ENCODE measurements around the gene NQO1.
"Not testable (repeated sequence)": the region's sequence is repeated elsewhere in the genome, so short reads cannot be mapped to it uniquely, and the experiment has no call there.

Gene NQO1

DNA sequence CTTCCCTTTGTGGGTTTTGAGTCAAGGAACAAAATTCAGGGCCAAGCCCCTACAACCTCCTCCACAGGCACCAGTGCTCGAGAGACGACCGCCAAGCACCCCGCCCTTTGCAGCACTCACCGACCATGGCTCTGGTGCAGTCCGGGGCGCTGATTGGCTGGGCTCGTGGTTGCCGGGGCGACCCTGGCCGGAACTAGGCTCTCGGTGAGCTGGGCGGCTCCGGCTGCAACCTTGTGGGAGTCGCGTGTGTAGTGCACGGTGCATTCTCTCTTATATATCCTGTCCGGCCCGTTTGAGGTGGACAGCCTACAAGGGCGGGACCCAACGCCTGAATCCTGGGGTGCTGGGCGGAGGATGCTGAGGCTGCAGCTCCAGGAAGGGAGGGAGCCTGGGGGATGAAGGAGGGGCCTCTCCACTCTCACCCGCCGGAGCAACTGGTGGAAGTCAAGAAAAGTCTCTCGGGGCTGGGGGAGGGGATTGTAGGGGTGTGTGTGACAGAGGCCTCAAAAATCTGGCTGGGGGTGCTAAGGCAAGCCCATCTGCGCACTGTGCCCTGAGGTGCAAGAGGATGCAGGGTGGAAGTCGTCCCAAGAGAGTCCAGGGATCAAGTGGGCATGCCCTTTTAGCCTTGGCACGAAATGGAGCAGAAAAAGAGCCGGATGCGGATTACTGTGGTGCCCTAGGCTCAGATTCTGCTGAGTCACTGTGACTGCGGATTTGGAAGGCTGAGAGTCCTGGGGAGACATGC lies at the start of gene NQO1:
Gene NQO1, minus strand, starts transcription at position 248 of the 748 bp plus-strand sequence. Its CDS starts 121 bp downstream, at position 127.
- DNase-seq = peak; percentile 68

DNA sequence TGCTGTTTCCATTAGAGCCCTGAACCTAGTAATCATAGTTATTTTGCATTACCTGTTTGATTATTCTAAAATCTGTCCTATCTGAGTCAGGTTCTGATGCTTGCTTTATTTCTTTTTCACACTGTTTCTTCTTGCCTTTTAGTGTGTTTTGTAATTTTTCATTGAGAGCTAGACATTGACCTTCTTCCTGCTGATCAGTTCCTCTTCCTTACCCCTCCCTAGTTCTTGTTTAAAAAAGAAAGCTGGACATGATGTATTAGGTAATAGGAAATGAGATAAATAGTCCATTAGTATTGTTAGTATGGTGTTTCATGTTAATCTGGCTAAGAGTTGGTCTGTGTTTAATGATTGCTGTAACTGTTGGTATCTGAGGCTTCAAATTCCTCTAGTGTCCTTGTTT lies 49.2 kb upstream of the NQO1 start:
- DNase-seq = no peak

DNA sequence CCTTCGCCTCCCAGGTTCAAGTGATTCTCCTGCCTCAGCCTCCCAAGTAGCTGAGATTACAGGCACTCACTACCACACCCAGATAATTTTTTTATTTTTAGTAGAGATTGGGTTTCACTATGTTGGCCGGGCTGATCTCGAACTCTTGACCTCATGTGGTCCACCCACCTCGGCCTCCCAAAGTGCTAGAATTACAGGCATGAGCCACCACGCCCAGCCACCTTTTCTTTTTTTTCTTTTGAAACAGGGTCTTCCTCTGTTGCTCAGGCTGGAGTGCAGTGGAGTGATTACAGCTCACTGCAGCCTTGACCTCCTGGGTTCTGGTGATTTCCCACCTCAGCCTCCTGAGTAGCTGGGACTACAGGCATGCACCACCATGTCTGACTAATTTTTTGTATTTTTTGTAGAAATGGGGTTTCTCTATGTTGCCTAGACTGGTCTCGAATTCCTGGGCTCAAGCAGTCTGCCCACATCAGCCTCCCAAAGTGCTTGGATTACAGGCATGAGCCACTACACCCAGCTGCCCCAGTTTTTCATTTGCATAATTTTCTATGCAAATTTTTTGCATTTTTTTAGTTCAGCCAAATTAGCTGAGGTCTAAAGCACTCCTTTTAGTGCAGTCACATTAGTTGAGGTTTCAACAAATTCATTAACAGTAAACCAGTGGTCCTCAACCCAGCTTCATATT lies 47.0 kb upstream of the NQO1 start:
- no peak for DNase-seq

DNA sequence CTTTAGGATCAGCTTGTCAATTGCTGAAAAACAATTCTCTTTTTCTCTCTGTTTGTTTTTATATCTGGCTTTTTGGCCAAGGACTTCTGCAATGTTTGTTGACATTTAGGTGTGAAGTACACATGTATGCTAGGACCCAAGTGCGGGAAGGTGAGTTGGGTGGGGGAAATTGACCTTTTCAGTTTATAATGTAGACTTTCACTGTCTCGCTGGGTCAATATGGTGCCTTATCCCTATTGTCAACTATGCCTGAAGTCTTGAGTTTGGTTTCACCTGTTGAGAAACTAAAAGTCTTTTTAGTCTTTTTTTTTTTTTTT lies 45.2 kb upstream of the NQO1 start:
- no peak for DNase-seq

DNA sequence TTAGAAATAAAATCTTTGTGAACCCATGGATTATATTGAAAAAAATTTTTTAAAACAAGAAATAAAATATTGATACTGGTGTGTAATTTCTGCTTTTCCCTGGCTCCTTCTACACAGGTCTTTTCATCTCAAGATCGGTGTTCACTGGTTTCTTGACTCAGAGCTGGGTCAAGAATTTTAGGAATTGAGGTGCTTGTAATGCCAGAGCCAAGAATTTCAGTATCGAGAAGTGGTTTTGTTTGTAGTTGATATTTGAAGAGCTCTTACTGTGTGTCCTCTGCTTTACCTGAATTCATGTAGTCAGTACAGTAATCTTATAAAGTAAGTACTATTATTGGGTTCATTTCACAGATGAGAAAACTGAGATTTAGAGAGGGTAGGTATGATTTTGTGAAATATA lies 43.0 kb upstream of the NQO1 start:
- DNase-seq = no peak

DNA sequence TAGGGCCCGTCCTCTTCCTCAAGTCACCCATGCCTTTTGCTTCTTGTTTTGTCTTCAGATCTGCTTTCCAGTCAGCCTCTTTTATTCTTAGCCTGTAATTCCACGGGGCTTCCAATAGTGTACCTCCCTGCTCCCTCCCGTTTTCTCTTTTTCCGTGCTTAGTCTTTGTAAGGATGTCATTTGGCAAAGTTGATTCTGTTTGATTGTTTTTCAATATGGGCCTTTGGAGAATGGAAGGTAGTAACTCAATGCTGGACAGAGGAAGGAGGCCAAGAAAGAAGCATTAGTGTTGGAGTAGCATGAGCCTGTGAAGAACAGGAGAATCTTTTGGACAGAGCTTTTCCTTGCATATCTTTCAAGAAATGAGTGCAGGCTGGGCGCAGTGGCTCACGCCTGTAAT lies 42.3 kb upstream of the NQO1 start:
- DNase-seq = no peak

DNA sequence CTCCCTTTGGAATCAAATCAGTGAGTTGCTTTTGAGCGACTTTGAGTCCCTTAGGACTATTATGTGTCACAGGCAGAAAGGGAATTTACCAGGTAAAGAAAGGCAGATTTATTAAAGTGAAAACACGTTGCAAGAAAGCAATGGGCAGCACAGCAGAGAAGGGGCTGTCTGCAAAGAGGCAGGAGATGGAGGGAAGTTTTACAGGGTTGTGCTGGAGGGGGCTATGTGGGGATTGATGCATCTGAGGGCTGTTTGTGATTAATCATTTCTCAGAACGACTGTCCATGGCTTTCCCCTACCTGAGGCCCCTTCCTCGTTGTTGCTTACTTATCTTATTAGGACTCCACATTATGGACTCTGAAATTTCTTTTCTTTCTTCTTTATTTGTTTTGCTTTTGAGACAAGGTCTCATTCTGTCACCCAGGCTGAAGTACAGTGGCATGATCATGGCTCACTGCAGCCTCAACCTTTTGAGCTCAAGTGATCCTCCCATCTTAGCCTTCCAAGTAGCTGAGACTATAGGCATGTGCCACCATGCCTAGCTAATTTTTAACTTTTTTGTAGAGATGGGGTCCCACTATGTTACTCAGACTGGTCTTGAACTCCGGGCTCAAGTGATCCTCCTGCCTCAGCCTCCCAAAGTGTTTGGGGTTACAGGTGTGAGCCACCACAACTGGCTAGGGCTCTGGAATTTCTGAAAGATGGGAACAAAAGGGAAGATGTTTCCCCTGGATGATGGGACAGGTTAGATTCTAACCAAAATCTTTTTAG lies 41.3 kb upstream of the NQO1 start:
- DNase-seq = no peak

DNA sequence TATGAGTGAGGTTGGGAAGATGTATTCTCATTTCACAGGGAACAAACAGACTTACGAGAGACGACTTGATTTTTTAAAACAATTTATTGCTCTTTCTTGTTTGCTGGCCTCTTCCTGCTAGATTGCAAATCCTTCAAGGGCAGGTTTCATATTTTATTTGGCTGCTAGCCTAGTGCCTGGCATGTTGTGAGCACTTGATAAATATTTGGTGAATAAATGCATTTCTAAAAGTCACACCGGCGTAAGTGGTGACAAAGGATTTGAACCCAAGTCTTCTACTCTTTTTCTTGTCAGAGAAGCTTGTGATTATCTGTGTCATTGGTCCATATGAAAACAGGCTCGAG lies 37.2 kb upstream of the NQO1 start:
- DNase-seq = no peak

DNA sequence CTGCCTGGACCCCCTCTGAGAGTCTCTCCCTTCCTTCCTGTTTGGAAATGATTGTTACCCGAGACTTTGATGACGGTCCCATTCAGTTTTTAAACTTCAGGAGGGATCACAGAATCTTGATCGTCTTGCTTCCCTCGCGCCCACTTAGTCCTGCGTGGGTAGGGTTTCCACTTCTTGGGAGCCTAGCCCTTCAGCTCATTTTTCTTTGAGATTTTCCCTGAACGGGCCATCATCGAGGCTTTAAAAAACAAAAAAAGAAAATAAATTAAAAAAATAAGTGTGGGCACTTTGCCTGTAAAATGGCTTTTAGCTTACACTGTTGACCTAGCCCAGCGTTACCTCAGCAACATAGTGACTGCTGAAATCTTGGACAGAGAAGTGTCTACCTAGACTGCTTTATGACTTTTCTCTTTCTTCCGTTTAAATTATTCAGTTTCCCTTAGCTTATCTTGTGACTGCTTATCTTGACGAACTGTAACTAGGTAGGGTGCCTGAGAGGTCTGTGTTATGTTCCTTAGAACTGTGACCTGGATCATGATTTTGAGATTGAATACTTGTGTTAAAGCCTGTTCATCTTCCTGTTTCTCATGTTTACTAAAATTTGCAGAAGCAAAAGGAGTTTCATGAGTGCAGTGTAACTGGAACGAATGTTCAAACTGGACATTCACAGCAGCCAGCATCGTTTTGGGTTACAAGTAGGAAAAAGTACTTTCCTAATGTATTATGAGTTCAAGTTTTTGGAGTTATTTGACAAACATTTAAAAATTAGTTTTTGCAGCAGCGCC lies 36.6 kb upstream of the NQO1 start:
- no peak for DNase-seq

DNA sequence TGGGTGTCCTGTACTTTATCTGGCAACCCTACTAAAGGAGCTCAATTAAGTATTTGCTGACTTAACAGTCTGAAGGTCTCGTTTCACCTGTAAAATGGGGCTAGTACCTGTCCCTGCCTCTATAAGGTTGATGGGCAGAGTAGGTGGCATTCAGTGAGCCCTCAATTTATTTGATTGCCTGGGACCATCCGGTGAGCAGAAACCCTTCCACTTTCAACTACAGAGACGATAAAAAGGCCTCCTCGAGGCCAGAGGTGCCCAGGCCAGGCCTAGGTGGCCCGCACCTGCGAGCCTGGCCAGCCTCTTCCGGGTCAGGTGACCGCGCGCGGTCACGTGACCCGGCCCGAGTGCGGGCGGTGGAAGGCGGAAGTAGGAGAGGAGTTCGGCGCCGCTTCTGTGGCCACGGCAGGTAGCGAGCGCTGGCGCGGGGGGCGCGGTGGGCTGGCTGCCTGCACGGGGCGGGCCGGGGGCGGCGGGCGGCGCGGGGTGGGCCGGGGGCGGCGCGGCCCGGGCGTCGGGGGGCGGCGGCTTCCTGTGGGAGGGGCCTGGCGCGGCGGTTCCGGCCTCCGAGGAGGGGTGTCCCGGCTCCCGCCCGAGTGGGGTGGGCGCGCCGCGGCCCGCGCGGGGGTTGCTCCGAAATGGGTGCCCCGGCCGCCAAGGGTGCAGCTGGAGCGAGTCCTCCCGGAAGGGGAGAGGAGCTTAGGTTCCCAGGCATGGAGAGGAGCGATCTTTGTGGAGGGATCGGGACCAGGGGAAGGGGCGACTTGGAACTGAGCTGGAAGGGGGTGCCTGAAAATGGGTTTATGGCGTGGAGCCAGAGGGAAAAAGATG lies 35.8 kb upstream of the NQO1 start, which contains the start of gene WWP2:
Gene WWP2, plus strand, starts transcription at position 350 of the 831 bp plus-strand sequence. CDS start 24,679 bp downstream, outside the sequence.
- peak; percentile 31 for DNase-seq

DNA sequence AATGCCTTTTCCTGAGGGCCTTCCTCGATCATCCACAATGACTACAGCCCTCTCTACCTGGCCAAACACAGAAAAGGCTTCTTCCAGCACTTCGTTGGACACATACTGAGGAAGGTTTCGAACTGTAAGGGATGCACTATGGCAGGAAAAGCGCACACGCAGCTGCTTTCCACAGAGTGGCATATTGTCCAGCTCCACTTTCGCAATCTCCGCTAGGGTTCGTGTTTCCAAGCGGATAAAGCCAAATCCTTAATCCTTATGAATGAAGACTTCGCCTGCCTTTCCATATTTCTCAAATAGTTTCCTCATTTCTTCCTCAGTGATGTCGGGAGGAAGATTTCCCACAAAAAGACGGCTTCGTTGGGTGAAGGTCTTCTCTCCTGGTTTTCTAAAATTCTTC lies 31.0 kb upstream of the NQO1 start:
- not testable (repeated sequence) for DNase-seq

DNA sequence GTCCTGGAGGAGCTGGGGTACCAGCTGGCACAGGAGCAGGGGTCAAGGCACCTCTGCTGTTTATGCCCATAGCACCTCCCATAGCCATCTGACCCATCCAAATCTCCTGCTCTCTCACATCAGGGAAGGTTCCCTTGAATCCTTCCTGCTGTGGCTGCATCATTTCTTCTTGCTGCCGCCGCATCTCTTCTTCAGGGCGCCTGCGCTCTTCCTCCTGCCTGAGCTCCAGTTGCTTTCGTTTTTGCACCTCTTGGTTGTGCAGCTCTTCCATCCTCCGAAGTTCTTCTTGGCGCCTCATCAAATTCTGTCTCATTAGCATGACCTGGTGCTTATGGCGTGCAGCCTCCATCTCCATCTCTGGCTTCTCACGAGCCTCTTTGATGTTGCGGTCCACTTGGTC lies 30.3 kb upstream of the NQO1 start:
- DNase-seq = no peak

DNA sequence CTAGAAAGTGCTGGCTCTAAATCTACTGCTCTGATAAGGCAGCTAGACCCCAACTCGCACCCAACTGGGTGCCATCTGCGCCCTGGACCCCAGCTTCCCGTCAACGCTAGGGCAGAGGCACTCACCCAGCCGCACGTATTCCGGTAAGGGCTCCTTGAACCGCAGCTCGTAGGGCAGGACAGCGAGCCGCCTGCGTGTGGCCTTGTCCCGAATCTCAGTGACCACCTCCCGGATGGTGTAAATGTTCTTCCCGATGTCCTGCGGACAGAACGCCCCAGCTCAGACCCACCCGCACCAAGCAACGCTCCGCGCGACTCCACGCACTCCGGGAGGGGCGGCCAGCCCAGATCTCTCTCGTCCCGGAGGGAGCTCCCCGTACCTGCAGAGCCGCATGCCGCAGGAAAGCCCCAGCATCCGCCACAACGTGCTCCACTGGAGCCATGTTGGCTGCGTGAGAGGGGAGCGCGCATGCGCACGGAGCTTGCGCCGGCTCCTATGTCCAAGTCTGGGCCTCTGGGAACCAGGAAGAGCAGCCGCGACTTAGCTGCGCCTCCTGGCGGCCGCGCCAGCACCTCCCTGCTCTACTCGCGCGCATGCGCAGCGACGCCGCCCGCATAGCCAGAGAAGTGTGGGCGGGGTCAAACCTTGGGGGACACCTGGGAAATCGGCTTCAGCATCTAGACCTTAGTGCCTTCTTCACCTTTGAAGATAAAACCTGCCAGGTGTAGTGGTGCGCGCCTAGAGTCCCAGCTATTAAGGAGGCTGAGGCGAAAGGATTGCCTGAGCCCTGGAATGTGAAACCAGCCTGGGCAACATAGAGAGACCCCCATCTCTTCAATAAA lies 28.3 kb upstream of the NQO1 start, which contains the start of gene NOB1:
Gene NOB1, minus strand, starts transcription at position 458 of the 842 bp plus-strand sequence. Its CDS starts 16 bp downstream, at position 442.
- DNase-seq = peak; percentile 84

DNA sequence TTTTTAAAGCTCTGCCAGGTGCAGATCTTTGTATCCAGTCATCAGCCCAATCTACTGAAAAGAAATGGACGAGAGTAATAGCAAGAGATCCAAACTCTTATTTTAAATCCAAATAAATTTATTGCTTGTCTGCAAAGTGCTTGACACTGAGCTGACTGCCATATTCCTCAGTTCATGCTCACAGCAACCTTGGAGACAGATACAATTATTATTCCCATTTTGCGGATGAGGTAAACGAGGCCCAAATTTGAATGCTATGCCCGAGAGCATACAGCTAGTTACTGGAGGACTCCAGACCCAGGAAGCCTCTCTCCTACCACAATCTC lies 27.7 kb upstream of the NQO1 start:
- DNase-seq = no peak

DNA sequence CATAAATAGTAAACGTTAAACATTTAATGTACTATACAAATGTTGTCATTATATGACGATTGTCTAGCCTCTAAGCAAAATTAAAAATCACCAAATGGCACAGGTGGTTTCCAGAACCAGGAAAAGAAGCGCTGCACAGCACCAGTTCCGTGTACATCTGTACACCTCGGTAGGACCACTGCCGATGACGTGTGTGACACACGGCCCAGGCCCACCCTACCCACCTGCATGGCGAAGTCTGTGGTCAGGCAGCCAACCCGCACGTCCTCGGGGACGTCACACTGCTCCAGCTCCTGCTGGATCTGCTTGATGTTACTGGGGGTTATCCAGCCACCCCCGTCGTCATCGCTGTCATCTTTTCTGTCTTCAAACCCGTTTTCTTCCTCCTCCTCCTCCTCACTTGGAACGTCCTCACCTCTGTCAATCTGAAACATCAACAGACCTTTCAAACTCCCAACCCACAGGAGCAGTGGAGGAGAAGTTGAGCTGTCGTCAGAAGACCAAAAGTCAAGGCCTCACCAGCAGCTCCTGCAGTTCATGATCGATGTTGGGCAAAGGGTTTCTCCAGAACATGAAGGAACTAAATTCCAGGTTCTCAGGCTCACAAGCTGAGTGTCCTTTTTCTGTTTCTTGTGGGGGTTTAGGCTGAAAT lies 22.5 kb upstream of the NQO1 start:
- DNase-seq = no peak

DNA sequence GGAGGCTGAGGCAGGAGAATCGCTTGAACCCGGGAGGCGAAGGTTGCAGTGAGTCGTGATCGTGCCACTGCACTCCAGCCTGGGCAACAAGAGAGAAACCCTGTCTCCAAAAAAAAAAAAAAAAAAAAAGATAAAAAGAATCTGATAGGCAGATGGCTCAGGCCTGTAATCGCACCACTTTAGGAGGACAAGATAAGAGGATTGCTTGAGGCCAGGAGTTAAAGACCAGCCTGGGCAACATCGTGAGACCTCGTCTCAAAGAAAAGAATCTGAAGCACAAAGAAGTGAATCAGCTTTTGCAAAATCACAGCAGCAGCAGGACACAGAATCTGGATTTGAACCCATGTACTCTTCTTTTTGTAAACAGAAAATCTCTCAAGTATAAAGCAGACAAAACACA lies 20.8 kb upstream of the NQO1 start:
- DNase-seq = no peak

DNA sequence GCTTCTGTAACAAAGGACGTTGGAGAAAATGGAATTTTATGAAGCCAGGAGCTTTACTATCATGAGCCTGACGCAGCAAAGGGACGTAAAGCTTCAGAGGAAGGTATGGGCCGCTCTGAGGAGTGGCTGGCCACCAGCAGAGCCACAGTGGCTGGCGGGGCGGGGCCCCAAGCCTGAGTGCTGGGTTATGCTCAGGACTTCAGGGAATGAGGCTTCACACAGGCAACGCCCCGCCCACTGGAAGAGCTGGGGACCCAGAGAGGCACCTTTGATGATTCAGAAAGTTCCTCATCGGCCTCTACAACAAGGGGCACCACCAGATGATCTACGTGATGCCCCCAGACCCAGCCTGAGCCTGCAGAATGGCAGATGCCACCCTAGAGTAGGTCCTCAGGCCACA lies 19.6 kb upstream of the NQO1 start:
- no peak for DNase-seq

DNA sequence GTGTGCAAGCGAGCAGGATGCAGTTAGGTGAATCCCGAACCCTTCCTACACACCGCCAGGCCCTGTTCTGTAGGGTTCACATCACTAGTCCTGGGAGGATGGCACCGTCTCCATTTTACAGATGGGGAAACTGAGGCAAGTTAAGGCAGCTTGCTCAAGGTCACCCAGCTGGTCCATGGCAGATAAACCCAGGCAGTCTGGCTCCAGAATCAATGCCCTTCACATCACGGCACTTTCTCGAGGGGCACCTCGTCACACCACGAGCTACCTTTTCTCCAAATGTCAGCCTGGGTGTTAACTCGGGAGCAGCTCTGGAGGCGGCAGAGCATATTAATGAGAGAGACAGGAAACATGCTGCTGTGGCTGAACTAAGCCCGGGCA lies 18.9 kb upstream of the NQO1 start:
- no peak for DNase-seq

DNA sequence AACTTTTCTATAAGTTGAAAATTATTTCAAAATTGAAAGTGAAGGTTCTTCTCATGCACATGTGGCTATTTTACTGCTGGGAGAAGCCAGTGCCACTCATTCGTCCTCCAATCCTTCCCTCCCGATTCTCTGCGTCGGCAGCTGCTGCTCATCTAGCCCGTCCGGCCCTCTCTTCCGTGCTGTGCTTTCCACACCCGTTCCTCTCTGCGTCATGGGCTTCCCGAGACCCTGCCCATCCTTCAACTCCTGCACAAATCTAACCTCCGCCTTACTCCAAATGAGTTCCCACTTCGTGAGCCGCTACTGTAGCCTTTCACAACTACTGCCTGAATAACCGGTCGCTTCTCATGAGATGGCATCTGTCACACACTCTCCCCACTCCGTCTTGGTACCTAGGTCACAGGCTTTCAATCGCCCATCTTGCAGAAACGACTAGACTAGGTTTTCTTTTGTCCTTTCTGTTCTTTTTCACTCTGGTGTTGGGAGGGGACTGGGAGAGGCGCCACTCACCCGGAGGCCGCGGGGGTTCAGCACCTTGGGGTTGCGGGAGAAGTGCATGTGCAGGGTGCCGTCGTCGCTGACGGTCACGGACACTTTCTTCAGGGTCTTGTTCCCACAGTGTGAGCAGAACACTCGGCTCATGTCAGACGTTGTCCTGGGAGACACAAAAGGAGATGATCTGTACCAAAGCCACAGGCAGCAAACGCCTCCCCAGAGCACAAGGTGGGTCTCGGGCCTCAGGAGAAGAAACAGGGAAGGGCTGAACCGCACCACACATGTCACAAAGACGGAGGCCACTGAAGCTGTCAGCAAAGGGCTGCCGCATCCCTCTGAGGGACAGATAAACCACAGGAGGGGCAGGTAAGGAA lies 18.2 kb upstream of the NQO1 start:
- no peak for DNase-seq

Measured in NCI-H1694 treated with DMSO at 0.1 percent for 48 hours (cell line).